GM18519 (cell line): ENCODE data around the gene CNTFR.

Source experiments
- ATAC-seq: cut with Tn5 transposase; IDR thresholded peaks from one replicate; pipeline ENCODE4 v1.9.1; 2021; ENCODE audit warnings: mild to moderate bottlenecking, moderate library complexity; ENCODE audit not compliant: unreplicated experiment, low FRiP score

The CNTFR gene

GRCh38 chr9:34557426-34558321 lies 31.9 kb downstream of the CNTFR start:
- no peak for ATAC-seq

GRCh38 chr9:34556949-34557348 lies 32.6 kb downstream of the CNTFR start:
- no peak for ATAC-seq

GRCh38 chr9:34555936-34556525 lies 33.5 kb downstream of the CNTFR start:
- ATAC-seq: no peak

- ATAC-seq: no peak
Measured at GRCh38 chr9:34555500-34555899, 34.0 kb downstream of the CNTFR start.

GRCh38 chr9:34555002-34555348 lies 34.5 kb downstream of the CNTFR start:
- no peak for ATAC-seq

DNA sequence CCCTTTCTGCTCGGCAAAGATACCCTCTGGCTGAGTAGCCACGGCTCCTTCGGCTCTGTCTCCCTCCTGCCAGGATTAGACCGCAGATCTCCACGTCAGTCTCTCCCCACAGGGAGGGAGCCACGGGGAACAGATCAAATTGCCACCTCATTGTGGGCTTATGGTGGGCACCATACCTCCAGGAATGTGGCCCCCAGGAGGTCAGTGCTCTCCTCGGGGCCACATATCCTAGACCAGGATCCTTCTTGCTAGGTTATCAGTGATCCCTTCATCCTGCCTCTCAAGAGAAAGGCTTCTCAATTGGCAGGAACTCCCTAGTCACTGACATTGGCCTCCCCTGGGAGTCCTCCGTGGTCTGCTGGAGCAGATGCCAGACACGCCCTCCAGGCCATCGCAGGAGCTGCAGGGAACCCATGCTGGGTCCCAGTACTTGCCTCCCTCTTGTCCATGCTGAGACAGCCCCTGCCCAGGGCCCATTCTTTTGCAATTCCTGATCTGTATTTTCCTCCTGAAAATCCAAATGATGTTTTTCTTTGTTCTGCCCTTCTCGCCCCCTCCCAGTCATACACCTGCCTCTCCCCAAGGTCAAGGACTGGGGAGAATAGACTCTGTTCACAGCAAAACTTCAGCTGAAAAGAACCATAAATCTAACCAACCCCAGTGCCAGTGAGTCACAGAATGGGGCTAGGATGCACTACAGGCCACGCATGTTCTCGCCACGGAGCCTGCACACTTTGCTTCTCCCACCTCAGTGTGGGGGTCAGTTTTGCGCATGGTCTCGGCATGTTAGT lies 35.1 kb downstream of the CNTFR start:
- no peak for ATAC-seq

- no peak for ATAC-seq
Measured at GRCh38 chr9:34553511-34554021, 36.0 kb downstream of the CNTFR start.

GRCh38 chr9:34552986-34553385 lies 36.5 kb downstream of the CNTFR start:
- no peak for ATAC-seq

DNA sequence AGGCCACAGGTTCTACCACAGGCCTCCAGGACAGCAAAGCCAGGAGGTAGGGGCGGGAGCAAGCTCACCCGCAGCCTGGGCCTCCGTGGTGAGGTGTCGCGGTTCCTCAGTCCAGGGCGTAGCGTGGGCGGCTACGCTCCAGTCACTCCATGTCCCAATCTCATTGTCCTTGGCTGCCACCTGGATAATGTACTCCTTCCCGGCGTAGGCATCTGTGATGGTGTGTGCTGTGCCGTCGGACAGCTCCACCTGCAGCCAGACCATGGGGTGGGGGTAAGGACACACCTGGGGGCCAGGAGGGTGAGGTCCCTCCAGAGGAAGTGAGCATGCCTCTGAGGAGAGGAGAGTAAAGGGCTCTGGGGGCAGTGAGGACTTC lies 36.9 kb downstream of the CNTFR start:
- no peak for ATAC-seq

GRCh38 chr9:34551751-34552605 lies 37.5 kb downstream of the CNTFR start:
- ATAC-seq: no peak

DNA sequence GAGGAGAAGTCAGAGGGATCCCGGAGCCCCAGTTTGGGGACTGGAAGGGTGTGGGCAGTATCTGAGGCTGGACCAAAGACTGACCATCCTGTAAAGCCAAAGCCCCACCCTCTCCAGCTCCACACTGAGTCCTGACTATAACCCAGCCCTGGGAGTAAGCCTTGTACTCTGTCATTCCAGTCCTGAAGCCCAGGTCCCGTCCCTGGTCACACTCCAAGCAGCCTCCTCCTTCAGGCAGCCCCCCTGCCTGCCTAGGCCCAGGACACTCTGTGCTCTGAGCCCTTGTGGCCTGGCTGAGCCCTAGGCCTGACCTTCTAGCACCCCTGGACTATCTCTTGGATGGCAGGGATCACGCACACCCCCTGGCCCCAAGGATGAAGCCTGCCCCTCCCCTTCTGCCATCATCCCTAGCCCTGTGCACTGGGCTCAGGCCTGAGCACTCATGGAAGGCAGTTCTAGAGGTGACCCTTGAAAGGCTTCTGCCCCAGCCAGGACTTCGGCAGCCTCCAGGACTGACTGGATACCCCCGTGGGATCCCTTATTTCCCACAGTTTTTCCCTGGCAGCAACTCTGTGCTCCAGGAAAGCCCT lies 38.7 kb downstream of the CNTFR start:
- ATAC-seq: no peak

DNA sequence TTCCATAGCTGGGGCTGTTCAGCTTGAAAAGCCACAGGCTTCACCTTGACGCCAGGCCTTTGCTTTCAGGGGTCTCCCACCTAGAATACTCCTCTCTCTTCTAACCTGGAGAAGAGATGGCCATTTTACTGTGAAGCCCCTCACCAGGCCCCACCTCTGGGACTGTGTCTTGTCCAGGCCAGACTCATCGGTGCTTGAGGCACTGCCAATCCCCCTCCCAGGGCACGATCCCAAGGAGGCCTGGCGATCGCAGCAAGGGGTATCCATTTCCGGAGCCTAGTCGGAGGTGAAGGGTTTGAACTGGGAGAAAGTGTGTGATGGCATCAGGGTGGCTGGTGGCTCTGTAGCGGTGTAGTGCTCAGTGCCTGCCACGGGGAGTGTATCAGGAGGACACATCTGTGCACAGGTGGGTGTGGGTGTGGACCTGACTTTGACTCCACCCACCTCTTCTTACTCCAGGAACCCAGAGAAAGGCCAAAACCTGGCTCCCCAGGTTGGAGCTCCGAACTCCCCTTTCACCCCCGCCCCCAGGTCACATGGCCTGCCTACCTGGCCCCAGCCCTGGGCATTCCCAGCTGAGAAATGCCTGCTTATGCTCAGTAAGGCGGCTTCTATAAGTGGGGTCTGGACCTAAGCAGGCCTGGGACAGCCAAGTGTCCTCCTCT lies 39.4 kb downstream of the CNTFR start:
- ATAC-seq: no peak

DNA sequence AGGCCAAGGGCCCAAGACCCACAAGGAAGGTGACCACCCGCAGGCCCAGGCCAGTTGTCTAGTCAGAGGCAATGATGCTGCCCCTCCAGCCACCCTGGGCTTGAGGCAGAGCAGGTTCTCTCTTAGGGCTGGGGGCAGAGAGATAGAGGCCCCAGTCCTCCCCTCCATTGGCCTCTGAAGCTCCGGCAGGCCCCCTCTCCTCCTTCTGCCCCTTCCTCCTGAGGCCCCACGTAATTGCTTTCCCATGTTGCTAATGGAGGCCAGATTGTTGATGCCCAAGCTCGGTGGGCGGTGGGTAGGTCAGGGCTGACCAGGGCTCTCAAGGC lies 40.2 kb downstream of the CNTFR start:
- no peak for ATAC-seq

GRCh38 chr9:34547960-34548611 lies 41.4 kb downstream of the CNTFR start:
- ATAC-seq: no peak

GRCh38 chr9:34546834-34547827 lies 42.4 kb downstream of the CNTFR start:
- no peak for ATAC-seq

GRCh38 chr9:34546102-34546833 lies 43.3 kb downstream of the CNTFR start:
- ATAC-seq: no peak

DNA sequence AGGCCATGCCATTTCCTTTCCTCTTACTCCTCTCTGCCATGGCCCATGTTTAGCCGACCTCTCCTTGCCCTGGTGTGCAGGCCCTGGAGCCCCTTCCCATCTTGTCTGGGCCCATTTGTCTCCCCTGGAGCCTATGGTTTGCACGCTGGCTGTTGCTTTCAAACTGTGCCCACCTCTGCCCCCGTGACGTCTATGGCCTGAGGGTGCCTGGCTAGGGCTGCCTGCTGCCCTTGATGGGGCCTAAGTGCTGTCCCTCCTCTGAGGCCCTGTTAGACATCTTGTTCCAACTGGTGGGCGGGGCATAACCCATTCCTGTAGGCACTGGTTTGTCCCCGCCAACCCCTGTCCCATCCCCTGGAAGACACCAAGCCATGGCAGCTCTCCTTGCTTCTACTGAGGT lies 44.0 kb downstream of the CNTFR start:
- no peak for ATAC-seq
